ES-I3 (cell line): ENCODE results near the gene TLL1.

Experiments used
- H3K36me3 ChIP-seq: 2 replicates; pipeline ENCODE4 v1.6.1; 2013; ENCODE audit warnings: mild to moderate bottlenecking, low read length, control low read depth, moderate library complexity; ENCODE audit not compliant: insufficient read depth
- H3K4me1 ChIP-seq: 2 replicates; pipeline ENCODE4 v1.6.1; 2013; ENCODE audit warnings: mild to moderate bottlenecking, control low read depth, low read length; ENCODE audit not compliant: insufficient read depth
- H3K9ac ChIP-seq: 2 replicates; pipeline ENCODE4 v1.6.1; 2013; ENCODE audit warnings: low read depth, mild to moderate bottlenecking, low read length, moderate library complexity
- H3K9me3 ChIP-seq: 2 replicates; pipeline ENCODE4 v1.6.1; 2013; ENCODE audit warnings: mild to moderate bottlenecking, low read length, moderate library complexity; ENCODE audit not compliant: control insufficient read depth, insufficient read depth

TLL1 gene

DNA sequence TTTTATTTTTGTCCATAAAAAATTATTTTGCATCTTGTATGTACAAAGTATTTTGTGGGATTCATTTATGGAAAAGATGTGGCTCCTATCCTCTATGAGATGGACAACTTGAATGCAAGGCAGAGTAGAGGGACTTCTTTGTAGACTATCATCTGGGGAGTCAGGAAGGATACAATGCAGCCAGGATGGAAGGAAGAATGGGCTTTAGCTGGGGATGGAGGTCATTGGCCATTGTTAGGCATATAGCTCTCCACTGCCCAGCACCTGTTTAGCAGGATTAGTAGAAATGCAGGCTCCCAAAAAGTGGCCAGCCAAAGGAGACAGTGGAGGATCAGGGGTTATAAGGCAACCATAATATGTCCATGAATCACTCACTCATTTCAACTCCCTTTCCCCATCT is 5.1 kb upstream of the TLL1 start:
- H3K36me3 ChIP-seq, result no peaks in the 10 kb centered on the region
- H3K9me3 ChIP-seq, result no peaks in the 10 kb centered on the region
- H3K4me1 ChIP-seq, result no peaks in the 10 kb centered on the region
- H3K9ac ChIP-seq, result no peak overlapping the region

DNA sequence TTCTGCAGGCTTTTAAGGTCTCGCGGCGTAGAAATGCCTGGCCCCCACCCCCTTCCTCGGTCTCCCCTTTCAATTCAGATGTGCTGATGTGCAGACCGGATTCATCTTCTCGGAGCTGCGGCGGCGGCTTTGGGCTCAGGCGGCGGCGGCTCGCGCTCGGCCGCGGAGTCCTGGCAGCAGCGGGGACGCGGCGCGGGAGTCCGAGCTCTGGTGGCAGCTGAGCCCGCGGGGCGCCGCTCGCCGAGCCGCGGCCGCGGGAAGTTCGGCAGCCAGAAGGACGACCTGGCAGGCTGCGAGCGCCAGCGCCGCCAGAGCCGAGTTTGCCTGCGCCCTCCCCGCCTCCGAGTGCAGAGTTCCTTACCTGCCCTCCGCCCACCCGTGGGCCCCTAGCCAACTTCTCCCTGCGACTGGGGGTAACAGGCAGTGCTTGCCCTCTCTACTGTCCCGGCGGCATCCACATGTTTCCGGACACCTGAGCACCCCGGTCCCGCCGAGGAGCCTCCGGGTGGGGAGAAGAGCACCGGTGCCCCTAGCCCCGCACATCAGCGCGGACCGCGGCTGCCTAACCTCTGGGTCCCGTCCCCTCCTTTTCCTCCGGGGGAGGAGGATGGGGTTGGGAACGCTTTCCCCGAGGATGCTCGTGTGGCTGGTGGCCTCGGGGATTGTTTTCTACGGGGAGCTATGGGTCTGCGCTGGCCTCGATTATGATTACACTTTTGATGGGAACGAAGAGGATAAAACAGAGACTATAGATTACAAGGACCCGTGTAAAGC is 448 bp downstream of the TLL1 start:
- H3K9me3 ChIP-seq, result no peaks in the 10 kb centered on the region
- peak overlapping the region; percentile 37; the same call in 1 of the 2 replicates for H3K9ac ChIP-seq
- H3K36me3 ChIP-seq, result no peaks in the 10 kb centered on the region
- H3K4me1 ChIP-seq, result no peaks in the 10 kb centered on the region

DNA sequence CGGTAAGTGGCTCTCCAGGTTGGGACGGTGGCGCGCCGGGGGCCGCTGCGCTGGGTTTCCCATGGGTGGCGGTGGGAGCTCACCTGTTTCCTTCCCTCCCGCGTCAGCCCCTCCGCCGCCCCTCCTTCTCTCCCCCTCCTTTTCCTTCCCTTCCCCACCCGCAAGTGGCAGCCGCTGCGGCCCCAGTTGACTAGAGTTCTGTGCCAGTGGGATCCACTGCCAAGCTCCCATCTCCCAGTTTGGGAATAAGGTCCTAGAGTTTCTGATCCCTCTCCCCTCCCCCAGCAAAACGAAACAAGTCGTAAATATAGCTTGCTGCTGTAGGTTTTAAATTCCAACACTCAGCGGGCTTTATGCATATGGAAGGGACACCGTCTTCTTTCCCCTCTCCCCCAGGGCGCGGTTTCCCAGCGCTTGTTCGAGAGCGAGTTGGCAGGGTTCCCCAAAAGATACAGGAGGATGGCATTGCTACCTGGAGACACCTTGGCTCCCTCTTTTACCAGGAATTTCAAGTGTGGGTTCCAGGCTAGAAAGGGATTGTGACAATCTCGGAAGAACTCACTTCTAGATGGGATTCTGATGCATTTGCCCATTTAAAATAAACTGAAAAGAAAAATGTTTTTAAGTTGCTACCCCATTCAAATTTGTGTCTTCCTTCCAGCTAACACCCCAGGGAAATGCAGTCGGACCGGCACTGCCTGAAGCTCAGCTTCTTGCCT is 1.2 kb downstream of the TLL1 start:
- Histone ChIP-seq H3K4me1 (no peaks in the 10 kb centered on the region), H3K9me3 (no peaks in the 10 kb centered on the region), H3K9ac (peak overlapping the region; percentile 37; the same call in 1 of the 2 replicates), H3K36me3 (no peaks in the 10 kb centered on the region)

DNA sequence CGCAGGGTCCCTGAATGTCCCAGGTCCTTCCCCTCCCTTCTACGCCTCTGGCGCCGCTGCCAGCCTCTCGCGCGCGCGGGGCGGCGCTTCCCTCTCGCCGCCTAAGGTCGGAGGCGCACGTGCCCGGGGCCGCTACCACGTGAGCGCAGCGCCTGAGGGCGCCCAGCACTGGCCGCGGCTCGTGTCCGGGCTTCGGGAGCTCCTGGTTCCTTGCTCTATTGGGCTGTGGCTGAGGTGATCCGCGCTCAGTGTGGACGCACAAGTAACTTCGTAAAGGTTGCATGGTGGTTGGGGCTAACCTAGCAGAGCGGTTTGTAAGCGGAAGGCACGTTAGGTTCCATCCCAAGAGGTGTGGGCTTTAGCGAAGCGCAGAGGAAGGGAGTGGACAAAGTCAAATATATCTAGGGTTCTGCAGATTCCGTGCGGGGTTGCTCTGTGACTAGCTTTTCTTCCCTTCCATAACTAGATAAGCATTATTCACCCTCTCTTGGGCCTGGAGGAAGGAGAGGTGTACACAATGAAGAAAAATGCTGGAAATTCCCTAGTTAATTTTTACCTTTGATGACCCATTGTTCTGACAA is 1.8 kb downstream of the TLL1 start:
- no peaks in the 10 kb centered on the region for H3K4me1 ChIP-seq
- no peaks in the 10 kb centered on the region for H3K9me3 ChIP-seq
- no peaks in the 10 kb centered on the region for H3K36me3 ChIP-seq
- H3K9ac ChIP-seq, result peak overlapping the region; percentile 37; the same call in 1 of the 2 replicates

DNA sequence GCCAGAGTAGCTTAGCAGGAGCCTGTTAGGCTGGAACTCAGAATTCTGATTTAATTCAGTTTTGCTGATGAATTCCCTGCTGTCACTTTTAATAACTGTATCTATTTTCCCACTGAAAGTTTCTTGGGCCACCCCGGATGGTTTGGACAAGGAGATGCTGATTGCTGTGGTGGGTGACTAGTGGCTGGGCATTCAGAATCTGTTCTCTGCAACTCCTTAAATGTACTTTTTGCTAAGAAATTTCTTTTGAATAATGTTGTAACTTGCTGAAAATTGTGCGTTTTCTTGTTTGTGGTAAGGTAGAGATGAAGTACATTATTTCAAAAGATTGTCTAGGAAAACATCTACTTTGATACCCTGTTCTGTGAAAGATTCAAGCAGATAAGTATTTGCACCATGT is 2.4 kb downstream of the TLL1 start:
- Histone ChIP-seq H3K36me3 (no peaks in the 10 kb centered on the region), H3K4me1 (no peaks in the 10 kb centered on the region), H3K9me3 (no peaks in the 10 kb centered on the region), H3K9ac (no peak overlapping the region)

DNA sequence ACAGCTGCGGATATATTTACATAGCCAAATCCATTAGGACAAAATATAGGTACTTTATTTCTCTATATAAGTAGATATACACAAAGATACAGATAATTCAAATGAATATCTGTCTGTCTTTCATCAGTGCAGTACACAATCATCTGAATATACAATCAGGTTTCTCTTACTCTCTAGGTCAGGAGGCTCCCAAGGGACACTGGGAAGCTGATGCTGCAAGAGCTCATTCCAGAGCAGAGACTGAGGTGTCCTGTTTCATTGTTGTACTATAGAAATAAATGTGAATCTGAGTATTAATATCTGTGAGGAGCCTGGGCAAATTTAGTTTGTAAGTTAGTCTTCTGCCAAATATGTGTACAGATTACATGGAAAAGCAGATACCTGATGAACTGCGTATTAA is 4.2 kb downstream of the TLL1 start:
- Histone ChIP-seq H3K36me3 (no peaks in the 10 kb centered on the region), H3K4me1 (no peaks in the 10 kb centered on the region)

DNA sequence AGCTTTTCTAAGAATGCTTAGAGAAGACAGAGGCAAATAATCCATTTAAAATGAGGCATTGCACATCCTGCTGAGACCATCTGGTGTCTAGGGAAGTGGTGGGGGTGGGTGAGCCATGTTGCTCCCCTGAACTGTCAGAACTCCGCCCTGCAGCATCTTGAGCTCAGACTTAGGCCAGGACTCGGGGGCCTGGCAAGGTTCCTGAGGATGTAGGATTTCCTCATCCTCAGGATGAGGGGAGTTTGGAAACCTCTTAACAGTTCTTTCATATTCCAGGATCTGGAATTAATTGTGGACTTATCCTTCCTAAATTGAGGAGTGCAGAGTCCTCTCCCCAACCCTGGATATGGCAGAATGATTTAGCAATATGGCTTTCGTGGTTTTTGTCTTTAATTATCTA is 6.6 kb downstream of the TLL1 start:
- Histone ChIP-seq H3K9me3 (no peaks in the 10 kb centered on the region), H3K9ac (no peak overlapping the region), H3K4me1 (no peaks in the 10 kb centered on the region), H3K36me3 (no peaks in the 10 kb centered on the region)

More for the DNA sequence above, 4.2 kb downstream of the TLL1 start:
- Histone ChIP-seq H3K9me3 (no peaks in the 10 kb centered on the region), H3K9ac (no peak overlapping the region)

DNA sequence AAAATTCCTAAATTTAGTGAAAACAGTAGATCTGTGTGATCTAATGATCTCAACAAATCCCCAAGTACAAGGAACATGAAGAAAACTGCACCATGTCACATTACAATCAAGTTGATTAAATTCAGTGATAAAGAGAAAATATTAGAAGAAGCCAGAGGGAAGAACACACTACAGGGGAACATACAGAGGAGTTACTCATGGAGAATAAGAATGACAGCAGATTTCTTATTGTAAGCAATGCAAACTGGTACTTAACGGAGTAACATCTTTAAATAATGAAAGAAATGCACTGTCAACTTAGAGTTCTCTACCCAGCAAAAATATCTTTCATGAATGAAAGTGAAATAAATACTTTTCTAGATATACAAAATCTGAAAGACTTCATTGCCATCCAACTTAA is 21.1 kb downstream of the TLL1 start:
- H3K9me3 ChIP-seq, result peaks cover 9% of the 10 kb centered on the region; the same call in 1 of the 2 replicates
- H3K4me1 ChIP-seq, result no peaks in the 10 kb centered on the region
- no peaks in the 10 kb centered on the region for H3K36me3 ChIP-seq
- no peak overlapping the region for H3K9ac ChIP-seq

DNA sequence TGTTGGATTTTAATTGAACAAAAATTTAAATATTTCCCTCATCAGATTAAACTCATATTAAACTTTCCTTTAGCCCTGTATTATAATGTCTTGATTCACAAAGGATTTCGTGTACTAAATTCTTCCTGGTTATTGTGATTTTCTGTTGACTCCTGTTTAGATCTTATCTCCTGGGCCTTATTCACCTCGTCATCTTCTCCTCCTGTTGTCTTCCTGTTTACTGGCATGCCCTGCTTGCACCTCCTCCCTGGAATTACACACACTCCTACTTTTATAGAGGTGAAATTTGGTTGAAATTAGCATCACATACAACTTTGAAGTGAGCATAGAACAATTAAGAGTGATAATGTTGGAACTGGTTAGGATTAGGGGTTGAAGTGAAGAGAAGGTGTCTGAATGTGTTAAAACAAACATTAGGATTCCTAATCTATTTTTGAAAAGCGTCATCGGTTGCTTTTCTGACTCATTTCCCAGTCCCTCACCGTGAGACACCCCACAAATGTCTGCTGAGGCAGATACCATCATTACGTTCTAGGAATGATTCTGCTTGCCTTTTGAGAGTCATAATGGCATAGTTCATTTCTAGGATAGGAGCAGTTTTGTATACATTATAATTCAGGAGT is 32.5 kb downstream of the TLL1 start:
- H3K36me3 ChIP-seq, result no peaks in the 10 kb centered on the region
- no peaks in the 10 kb centered on the region for H3K4me1 ChIP-seq
- H3K9me3 ChIP-seq, result no peaks in the 10 kb centered on the region
- H3K9ac ChIP-seq, result no peak overlapping the region

DNA sequence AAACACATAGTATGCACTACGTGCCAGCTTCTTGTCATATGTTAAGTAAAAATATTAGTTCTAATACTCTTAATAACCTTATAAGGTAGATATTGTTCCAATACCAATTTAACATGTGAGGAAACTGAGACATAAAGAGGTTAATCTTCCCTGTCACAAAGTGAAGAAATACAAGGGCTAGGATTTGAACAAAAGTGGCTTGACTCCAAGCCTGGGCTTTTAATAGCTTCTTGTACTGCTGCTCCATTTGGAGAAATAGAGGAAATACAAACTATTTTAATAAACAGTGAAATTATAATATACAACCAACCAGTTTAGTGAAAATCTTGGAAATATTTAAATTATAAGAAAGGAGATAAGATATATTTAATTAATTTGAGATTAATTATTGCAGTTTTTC is 33.2 kb downstream of the TLL1 start:
- Histone ChIP-seq H3K4me1 (no peaks in the 10 kb centered on the region), H3K9ac (no peak overlapping the region), H3K9me3 (no peaks in the 10 kb centered on the region), H3K36me3 (no peaks in the 10 kb centered on the region)

DNA sequence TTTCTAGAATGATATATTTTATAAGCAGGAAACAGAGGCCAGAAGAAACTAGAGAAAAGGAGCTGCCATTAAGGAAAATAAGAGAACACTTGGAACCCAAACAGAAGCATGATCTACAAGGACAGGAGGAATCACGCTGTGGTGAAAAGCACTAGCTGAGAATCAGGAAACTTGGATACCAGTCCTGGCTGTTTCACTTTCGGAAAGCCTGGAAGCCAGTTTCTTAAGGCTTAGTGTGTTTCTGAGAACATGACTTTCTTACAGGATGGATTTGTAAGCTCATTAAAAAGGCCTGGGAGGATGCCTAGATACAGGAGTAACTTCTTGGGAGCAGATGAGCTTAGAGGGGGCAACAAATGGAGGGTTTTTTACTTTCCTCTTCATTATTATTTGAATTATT is 36.9 kb downstream of the TLL1 start:
- Histone ChIP-seq H3K4me1 (no peaks in the 10 kb centered on the region), H3K9me3 (no peaks in the 10 kb centered on the region), H3K9ac (no peak overlapping the region), H3K36me3 (no peaks in the 10 kb centered on the region)

DNA sequence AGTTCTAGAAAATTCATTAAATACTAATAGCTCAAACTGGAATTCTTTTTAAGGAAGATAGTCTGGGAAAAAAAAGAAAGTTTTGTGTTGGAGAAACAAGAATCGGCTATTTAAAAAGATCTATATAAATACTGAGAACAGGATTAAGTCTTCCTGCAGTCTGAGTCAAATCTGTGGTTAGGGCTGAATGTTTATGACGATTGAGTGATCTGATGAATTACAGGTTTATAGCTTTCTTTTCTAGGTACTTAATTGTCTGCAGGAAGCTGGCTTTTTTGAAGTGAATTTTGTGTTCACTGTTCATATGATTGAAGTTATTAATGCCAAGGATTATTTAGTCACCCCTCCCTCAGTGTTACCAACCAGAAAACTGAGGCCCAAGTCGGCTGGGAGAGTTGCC is 42.2 kb downstream of the TLL1 start:
- Histone ChIP-seq H3K4me1 (no peaks in the 10 kb centered on the region), H3K9ac (no peak overlapping the region), H3K36me3 (no peaks in the 10 kb centered on the region), H3K9me3 (no peaks in the 10 kb centered on the region)

DNA sequence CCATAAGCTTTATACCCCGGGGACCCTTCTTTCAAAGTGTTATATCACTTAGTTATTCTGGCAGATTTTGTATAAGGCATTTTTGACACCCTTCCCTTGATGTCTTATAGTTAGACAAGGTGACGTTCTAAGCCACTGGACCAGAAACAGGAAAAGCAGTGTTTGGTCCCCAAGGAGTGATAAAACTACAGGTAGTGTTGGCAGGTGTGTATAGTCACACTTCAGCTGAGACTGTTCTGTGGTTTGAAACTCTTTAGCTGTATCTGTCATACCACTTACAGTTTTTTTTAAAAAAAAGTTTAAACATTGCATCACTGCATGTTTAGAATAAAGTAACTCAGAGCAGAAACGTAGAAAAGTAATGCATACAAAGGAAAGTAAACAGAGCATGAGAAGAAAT is 48.5 kb downstream of the TLL1 start:
- Histone ChIP-seq H3K36me3 (no peaks in the 10 kb centered on the region), H3K9me3 (no peaks in the 10 kb centered on the region), H3K4me1 (no peaks in the 10 kb centered on the region), H3K9ac (no peak overlapping the region)

DNA sequence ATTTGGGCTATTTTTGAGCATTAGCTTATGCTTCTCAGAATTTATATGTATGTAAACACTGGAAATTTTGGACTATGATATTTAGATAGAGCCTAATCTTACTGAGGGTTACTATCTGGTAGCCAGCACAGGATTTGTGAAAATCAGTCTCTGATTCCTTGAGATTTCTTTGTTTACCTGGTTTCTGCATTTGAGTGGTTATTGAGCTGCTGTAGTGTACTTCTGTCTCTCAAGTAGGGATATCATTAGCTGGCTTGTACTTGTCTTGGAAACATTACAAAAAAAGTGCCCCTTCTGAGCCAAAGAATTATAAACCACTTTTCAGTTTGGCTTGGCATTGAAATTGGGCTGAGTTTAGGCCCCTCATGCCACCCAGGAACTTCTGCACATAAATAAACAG is 49.7 kb downstream of the TLL1 start:
- no peaks in the 10 kb centered on the region for H3K9me3 ChIP-seq
- H3K36me3 ChIP-seq, result no peaks in the 10 kb centered on the region
- no peak overlapping the region for H3K9ac ChIP-seq
- H3K4me1 ChIP-seq, result no peaks in the 10 kb centered on the region
